ENCODE measurements around the gene ANXA8.
"Not testable (repeated sequence)": the region's sequence is repeated elsewhere in the genome, so short reads cannot be mapped to it uniquely, and the experiment has no call there.

GRCh38 chr10:47472647-47473046 lies 11.3 kb downstream of the ANXA8 start:
- not testable (repeated sequence) for TF ChIP-seq EP300, POLR2A (IDR thresholded peaks at IDR 0.05)

Measured in upper lobe of left lung (tissue), 4 donors.